Esophagus squamous epithelium (tissue), 5 donors: Measurements from ENCODE around the gene GUCY1A1. TPM values are rescaled to one million over a fixed set of nuclear protein-coding genes. Genes with fewer than 3 reads are reported as not detected.

Source experiments
- DNase-seq: peaks from one replicate; lab custom pipeline; 2025; lab: John Stamatoyannopoulos, UW
- H3K27ac ChIP-seq, 4 donors: fragments of 200-600 bp; sonication (generic); one replicate each; pipeline ENCODE4 v1.5.1; 2016 to 2019; ENCODE audit warnings: mild to moderate bottlenecking in 1 of 4
- H3K27me3 ChIP-seq, 4 donors: fragments of 200-600 bp; sonication (generic); 1 replicate in 3 of 4; 2 replicates in 1 of 4; pipeline versions ENCODE4 v1.5.1 to v1.6.0; 2017 to 2021; ENCODE audit warnings: antibody characterized with exemption in 1 of 4
- H3K36me3 ChIP-seq, 3 donors: fragments of 200-600 bp; sonication (generic); one replicate each; pipeline ENCODE4 v1.5.1; 2016 to 2019
- H3K4me1 ChIP-seq, 3 donors: fragments of 200-600 bp; sonication (generic); one replicate each; pipeline ENCODE4 v1.5.1; 2017 to 2019
- H3K4me3 ChIP-seq, 4 donors: fragments of 200-600 bp; sonication (generic); 1 replicate in 3 of 4; 2 replicates in 1 of 4; pipeline ENCODE4 v1.5.1; 2016 to 2019; ENCODE audit warnings: mild to moderate bottlenecking in 2 of 4, moderate library complexity in 1 of 4
- H3K9me3 ChIP-seq, 3 donors: fragments of 200-600 bp; sonication (generic); one replicate each; pipeline ENCODE4 v1.5.1; 2016 to 2019
- CTCF ChIP-seq, 6 experiments: fragments of 450-650 bp in 4 of 6; fragments of 200-600 bp in 2 of 6; sonication (generic) in 2 of 6; IDR thresholded peaks; one replicate each; pipeline ENCODE4 v1.5.1; 2016 to 2019; ENCODE audit warnings: antibody characterized with exemption in 6 of 6, mild to moderate bottlenecking in 4 of 6, moderate library complexity in 4 of 6
- POLR2A ChIP-seq, 4 donors: fragments of 450-650 bp; IDR thresholded peaks; one replicate each; pipeline ENCODE4 v1.6.1; 2017; ENCODE audit warnings: antibody characterized with exemption in 4 of 4, mild to moderate bottlenecking in 4 of 4, moderate library complexity in 3 of 4
- WGBS, 2 donors: methylation state at CpG; one replicate each; pipeline ENCODE4 v1.1.5; 2018; 5-methylcytosine and 5-hydroxymethylcytosine counted together
- intact Hi-C: fragments of 100-400 bp; cut with DNase I; formaldehyde crosslinking; loops from one replicate; pipeline ENCODE4 v1.15.0; 2022
- total RNA-seq, 4 donors: library from RNA; depleted of rRNA; stranded (reverse); fragments of >200 nt; gene quantifications; one replicate each; pipeline ENCODE4 v1.1.0, GENCODE V29; 2016
- donor health status: DM: yes; HTN: yes; CAD: no.

Gene GUCY1A1
- total RNA-seq, 4 donors from 2014 or later, result 0.45 to 8.6 (median 5.1) TPM

- DNase-seq, result no peak
- H3K4me3 ChIP-seq, result no peak overlapping the region
- no peaks in the 10 kb centered on the region for H3K4me1 ChIP-seq
- H3K9me3 ChIP-seq, result no peaks in the 10 kb centered on the region
- no peak overlapping the region for H3K27ac ChIP-seq
- intact Hi-C loops, result no loop called here
- H3K27me3 ChIP-seq, result no peaks in the 10 kb centered on the region
- TF ChIP-seq CTCF (IDR thresholded peaks at IDR 0.05) (no peak), POLR2A (IDR thresholded peaks at IDR 0.05) (no peak)
- H3K36me3 ChIP-seq, result no peaks in the 10 kb centered on the region
Observed at GRCh38 chr4:155653052-155653451, 13.6 kb upstream of the GUCY1A1 start.

GRCh38 chr4:155656025-155656424, 10.6 kb upstream of the GUCY1A1 start:
- H3K4me1 ChIP-seq, result peaks cover 0 to 10% (median 0%) of the 10 kb centered on the region in 3 donors
- no peaks in the 10 kb centered on the region for H3K27me3 ChIP-seq
- TF ChIP-seq POLR2A (IDR thresholded peaks at IDR 0.05) (no peak), CTCF (IDR thresholded peaks at IDR 0.05) (no peak)
- no peaks in the 10 kb centered on the region for H3K36me3 ChIP-seq
- intact Hi-C loops, result no loop called here
- WGBS, 2 donors, result 54 to 74% methylated on average over 4 of the region's 4 CpGs
- no peak overlapping the region for H3K27ac ChIP-seq
- no peak for DNase-seq
- H3K4me3 ChIP-seq, result no peak overlapping the region
- H3K9me3 ChIP-seq, result no peaks in the 10 kb centered on the region

GRCh38 chr4:155657169-155657568, 9.5 kb upstream of the GUCY1A1 start:
- H3K4me1 ChIP-seq, result peaks cover 0 to 10% (median 0%) of the 10 kb centered on the region in 3 donors
- no peak overlapping the region for H3K4me3 ChIP-seq
- no peak overlapping the region for H3K27ac ChIP-seq
- H3K36me3 ChIP-seq, result no peaks in the 10 kb centered on the region
- H3K9me3 ChIP-seq, result no peaks in the 10 kb centered on the region
- DNase-seq, result no peak
- intact Hi-C loops, result no loop called here
- no peak for TF ChIP-seq CTCF (IDR thresholded peaks at IDR 0.05)
- no peak for TF ChIP-seq POLR2A (IDR thresholded peaks at IDR 0.05)
- H3K27me3 ChIP-seq, result no peaks in the 10 kb centered on the region

- Histone ChIP-seq H3K27me3 (no peaks in the 10 kb centered on the region), H3K9me3 (no peaks in the 10 kb centered on the region), H3K36me3 (no peaks in the 10 kb centered on the region), H3K27ac (no peak overlapping the region), H3K4me3 (no peak overlapping the region), H3K4me1 (peaks cover 0 to 10% (median 0%) of the 10 kb centered on the region in 3 donors)
- DNase-seq, result no peak
- TF ChIP-seq CTCF (IDR thresholded peaks at IDR 0.05), result no peak
- TF ChIP-seq POLR2A (IDR thresholded peaks at IDR 0.05), result no peak
- intact Hi-C loops, result no loop called here
- 27 to 38% methylated on average over 1 of the region's 1 CpG for WGBS, 2 donors
Observed at GRCh38 chr4:155657985-155658680, 8.5 kb upstream of the GUCY1A1 start.

- DNase-seq, result no peak
- Histone ChIP-seq H3K36me3 (no peaks in the 10 kb centered on the region), H3K4me3 (no peak overlapping the region), H3K27ac (no peak overlapping the region), H3K9me3 (no peaks in the 10 kb centered on the region), H3K27me3 (no peaks in the 10 kb centered on the region), H3K4me1 (peaks cover 0 to 10% (median 0%) of the 10 kb centered on the region in 3 donors)
- WGBS, 2 donors, result 53 to 69% methylated on average over 1 of the region's 1 CpG
- intact Hi-C loops, result no loop called here
- TF ChIP-seq CTCF (IDR thresholded peaks at IDR 0.05), result no peak
- TF ChIP-seq POLR2A (IDR thresholded peaks at IDR 0.05), result no peak
Observed at GRCh38 chr4:155658681-155659064, 8.0 kb upstream of the GUCY1A1 start.
